HepG2 (cell line): Measurements from ENCODE around the gene KIF24.
"Not testable (repeated sequence)": the region's sequence is repeated elsewhere in the genome, so short reads cannot be mapped to it uniquely, and the experiment has no call there.

ENCODE experiments used
- CCDC6 ChIP-seq: sonication (generic); formaldehyde crosslinking; IDR thresholded peaks from 2 replicates; pipeline ENCODE4 v1.8.1; 2022; ENCODE audit warnings: mild to moderate bottlenecking, missing genetic modification reagents, moderate library complexity
- MAFK ChIP-seq, 2 experiments: IDR thresholded peaks in 1 of 2; conservative IDR thresholded peaks in 1 of 2; 2 replicates each; pipeline ENCODE4 v1.6.1; 2011; ENCODE audit warnings: improper control_type of control experiment in 2 of 2, low read length in 2 of 2
- MAX ChIP-seq: IDR thresholded peaks from 2 replicates; pipeline ENCODE4 v1.6.1; 2012; ENCODE audit warnings: inconsistent platforms
- MAZ ChIP-seq, 2 experiments: sonication (generic) in 1 of 2; formaldehyde crosslinking in 1 of 2; IDR thresholded peaks; 2 replicates each; pipeline versions ENCODE4 v1.5.0 to v1.6.1; 2012 to 2020; ENCODE audit warnings: low read depth in 2 of 2, mild to moderate bottlenecking in 2 of 2, borderline replicate concordance in 1 of 2, improper control_type of control experiment in 1 of 2, low read length in 1 of 2, missing genetic modification reagents in 1 of 2, moderate library complexity in 1 of 2
- PHF20 ChIP-seq: sonication (generic); formaldehyde crosslinking; IDR thresholded peaks from 2 replicates; pipeline ENCODE4 v1.5.0; 2020; ENCODE audit warnings: mild to moderate bottlenecking, missing genetic modification reagents
- SP1 ChIP-seq, 2 experiments: fragments of 450-650 bp in 1 of 2; sonication (generic) in 1 of 2; formaldehyde crosslinking in 1 of 2; IDR thresholded peaks; 2 replicates each; pipeline versions ENCODE4 v1.4.0 to v1.6.1; 2016 to 2020; ENCODE audit warnings: missing genetic modification reagents in 1 of 2
- TF ChIP-seq, protein P1 (sequence below): sonication (generic); formaldehyde crosslinking; IDR thresholded peaks from 2 replicates; pipeline ENCODE4 v1.5.0; 2020; ENCODE audit warnings: mild to moderate bottlenecking, missing genetic modification reagents, moderate library complexity

- TF ChIP-seq CCDC6; PHF20 (CRISPR knock-in tag); SP1 (IDR thresholded peaks at IDR 0.05); SP1 (CRISPR knock-in tag; IDR thresholded peaks at IDR 0.05); MAZ (IDR thresholded peaks at IDR 0.05; ENCODE audit: borderline replicate concordance, low read depth, low read length); MAZ (CRISPR knock-in tag; IDR thresholded peaks at IDR 0.05; ENCODE audit: low read depth); MAX; MAFK (conservative IDR thresholded peaks at IDR 0.05 in 1 of 2, IDR thresholded peaks at IDR 0.05 in 1 of 2; ENCODE audit: low read length in 2 of 2): not testable (repeated sequence)
- TF ChIP-seq, protein P1, sequence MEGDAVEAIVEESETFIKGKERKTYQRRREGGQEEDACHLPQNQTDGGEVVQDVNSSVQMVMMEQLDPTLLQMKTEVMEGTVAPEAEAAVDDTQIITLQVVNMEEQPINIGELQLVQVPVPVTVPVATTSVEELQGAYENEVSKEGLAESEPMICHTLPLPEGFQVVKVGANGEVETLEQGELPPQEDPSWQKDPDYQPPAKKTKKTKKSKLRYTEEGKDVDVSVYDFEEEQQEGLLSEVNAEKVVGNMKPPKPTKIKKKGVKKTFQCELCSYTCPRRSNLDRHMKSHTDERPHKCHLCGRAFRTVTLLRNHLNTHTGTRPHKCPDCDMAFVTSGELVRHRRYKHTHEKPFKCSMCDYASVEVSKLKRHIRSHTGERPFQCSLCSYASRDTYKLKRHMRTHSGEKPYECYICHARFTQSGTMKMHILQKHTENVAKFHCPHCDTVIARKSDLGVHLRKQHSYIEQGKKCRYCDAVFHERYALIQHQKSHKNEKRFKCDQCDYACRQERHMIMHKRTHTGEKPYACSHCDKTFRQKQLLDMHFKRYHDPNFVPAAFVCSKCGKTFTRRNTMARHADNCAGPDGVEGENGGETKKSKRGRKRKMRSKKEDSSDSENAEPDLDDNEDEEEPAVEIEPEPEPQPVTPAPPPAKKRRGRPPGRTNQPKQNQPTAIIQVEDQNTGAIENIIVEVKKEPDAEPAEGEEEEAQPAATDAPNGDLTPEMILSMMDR (CRISPR knock-in tag) = not testable (repeated sequence)
These were observed 38.8 kb upstream of the KIF24 start for GRCh38 chr9:34367751-34368410.
